ENCODE measurements around the gene FBXW8. TPM values are rescaled to one million over a fixed set of nuclear protein-coding genes. Genes with fewer than 3 reads are reported as not detected.

FBXW8 gene
- total RNA-seq, 1 experiment from 2014 or later = 14.2 TPM

GRCh38 chr12:117067638-117068037 is 156.9 kb downstream of the FBXW8 start:
- in situ Hi-C loops (cut with HindIII; ENCODE audit: low pct_unique_long_range_greater_than_20kb, low sequenced_read_pairs) = no loop called here
- DNase-seq (ENCODE audit: low read depth, low spot score) = no peak

- in situ Hi-C loops (cut with HindIII; ENCODE audit: low pct_unique_long_range_greater_than_20kb, low sequenced_read_pairs) = no loop called here
- DNase-seq (ENCODE audit: low read depth, low spot score) = no peak
These were observed 157.7 kb downstream of the FBXW8 start for GRCh38 chr12:117068492-117068891.

GRCh38 chr12:117069101-117069797 is 158.5 kb downstream of the FBXW8 start:
- no peak for DNase-seq (ENCODE audit: low read depth, low spot score)
- in situ Hi-C loops (cut with HindIII; ENCODE audit: low pct_unique_long_range_greater_than_20kb, low sequenced_read_pairs) = no loop called here

- in situ Hi-C loops (cut with HindIII; ENCODE audit: low pct_unique_long_range_greater_than_20kb, low sequenced_read_pairs) = no loop called here
- DNase-seq (ENCODE audit: low read depth, low spot score) = no peak
These were observed 159.5 kb downstream of the FBXW8 start for GRCh38 chr12:117069926-117070900.

GRCh38 chr12:117071009-117071408 is 160.3 kb downstream of the FBXW8 start:
- DNase-seq (ENCODE audit: low read depth, low spot score) = no peak
- in situ Hi-C loops (cut with HindIII; ENCODE audit: low pct_unique_long_range_greater_than_20kb, low sequenced_read_pairs) = no loop called here

- DNase-seq (ENCODE audit: low read depth, low spot score) = no peak
- in situ Hi-C loops (cut with HindIII; ENCODE audit: low pct_unique_long_range_greater_than_20kb, low sequenced_read_pairs) = no loop called here
These were observed 161.4 kb downstream of the FBXW8 start for GRCh38 chr12:117072106-117072505.

GRCh38 chr12:117072736-117073490 is 162.2 kb downstream of the FBXW8 start:
- no peak for DNase-seq (ENCODE audit: low read depth, low spot score)
- in situ Hi-C loops (cut with HindIII; ENCODE audit: low pct_unique_long_range_greater_than_20kb, low sequenced_read_pairs) = no loop called here

- in situ Hi-C loops (cut with HindIII; ENCODE audit: low pct_unique_long_range_greater_than_20kb, low sequenced_read_pairs) = no loop called here
- DNase-seq (ENCODE audit: low read depth, low spot score) = no peak
These were observed 162.9 kb downstream of the FBXW8 start for GRCh38 chr12:117073611-117074010.

GRCh38 chr12:117076410-117077372 is 165.9 kb downstream of the FBXW8 start:
- in situ Hi-C loops (cut with HindIII; ENCODE audit: low pct_unique_long_range_greater_than_20kb, low sequenced_read_pairs) = no loop called here

GRCh38 chr12:117079487-117079886 is 168.7 kb downstream of the FBXW8 start:
- in situ Hi-C loops (cut with HindIII; ENCODE audit: low pct_unique_long_range_greater_than_20kb, low sequenced_read_pairs) = no loop called here
- DNase-seq (ENCODE audit: low read depth, low spot score) = no peak

More at GRCh38 chr12:117076410-117077372, 165.9 kb downstream of the FBXW8 start:
- no peak for DNase-seq (ENCODE audit: low read depth, low spot score)

- no peak for DNase-seq (ENCODE audit: low read depth, low spot score)
- in situ Hi-C loops (cut with HindIII; ENCODE audit: low pct_unique_long_range_greater_than_20kb, low sequenced_read_pairs) = no loop called here
These were observed 170.0 kb downstream of the FBXW8 start for GRCh38 chr12:117080661-117081144.

Other genes starting within 250 kb of the FBXW8 start
- gene SPRING1, start 172.9 kb upstream of the FBXW8 start, total RNA-seq (2014; rRNA removed; shearing (Covaris generic)) = 45.4 and 60.6 TPM in 2 replicates
- gene RNFT2, start 172.6 kb upstream of the FBXW8 start, total RNA-seq (2014; rRNA removed; shearing (Covaris generic)) = 2.3 and 3.3 TPM in 2 replicates
- 11.1 and 11.9 TPM in 2 replicates for gene HRK, start 29.5 kb upstream of the FBXW8 start, total RNA-seq (2014; rRNA removed; shearing (Covaris generic))
- gene TESC, start 188.5 kb downstream of the FBXW8 start, total RNA-seq (2014; rRNA removed; shearing (Covaris generic)) = 48.2 and 49.7 TPM in 2 replicates

Measured in SK-MEL-5 (cell line).